Stomach (tissue), 9 donors: ENCODE data around the gene EPS8L3. TPM values are rescaled to one million over a fixed set of nuclear protein-coding genes. Genes with fewer than 3 reads are reported as not detected.
A peak's percentile ranks its signal among the peaks of the same experiment; 100 is the strongest.

Experiments
- DNase-seq, 2 donors: peaks; one replicate each; pipeline versions ENCODE4 v3.0.0 to v3.0.0-alpha.2; 2013 to 2019
- H3K27ac ChIP-seq, 5 donors: fragments of 200-600 bp in 4 of 5; sonication (generic) in 4 of 5; one replicate each; pipeline ENCODE4 v1.5.1; 2013 to 2019; ENCODE audit warnings: mild to moderate bottlenecking in 1 of 5, moderate library complexity in 1 of 5
- H3K27me3 ChIP-seq, 3 donors: fragments of 200-600 bp; sonication (generic); one replicate each; pipeline ENCODE4 v1.5.1; 2017 to 2019; ENCODE audit warnings: mixed run types in 1 of 3
- H3K36me3 ChIP-seq, 4 donors: fragments of 200-600 bp; sonication (generic); 1 replicate in 3 of 4; 2 replicates in 1 of 4; pipeline ENCODE4 v1.5.1; 2016 to 2019
- H3K4me1 ChIP-seq, 4 donors: fragments of 200-600 bp; sonication (generic); one replicate each; pipeline ENCODE4 v1.5.1; 2016 to 2019
- H3K4me3 ChIP-seq, 4 donors: fragments of 200-600 bp; sonication (generic) in 3 of 4; one replicate each; pipeline ENCODE4 v1.5.1; 2016 to 2019; ENCODE audit warnings: mild to moderate bottlenecking in 1 of 4
- H3K9me3 ChIP-seq, 4 donors: fragments of 200-600 bp; sonication (generic); one replicate each; pipeline ENCODE4 v1.5.1; 2016 to 2019
- EP300 ChIP-seq: sonication (generic); formaldehyde crosslinking; IDR thresholded peaks from one replicate; pipeline ENCODE4 v1.6.1; 2017; ENCODE audit warnings: antibody characterized with exemption
- POLR2A ChIP-seq, 4 donors: fragments of 450-650 bp; IDR thresholded peaks; one replicate each; pipeline ENCODE4 v1.6.1; 2016; ENCODE audit warnings: antibody characterized with exemption in 4 of 4, control low read depth in 2 of 4, mild to moderate bottlenecking in 1 of 4, moderate library complexity in 1 of 4
- POLR2AphosphoS5 ChIP-seq, 3 donors: sonication (generic); formaldehyde crosslinking; IDR thresholded peaks; one replicate each; pipeline ENCODE4 v1.6.1; 2016; ENCODE audit warnings: antibody characterized with exemption in 3 of 3
- WGBS, 5 donors: extraction: QIAGEN DNeasy Blood & Tissue Kit in 3 of 5; methylation state at CpG; one replicate each; pipeline versions ENCODE4 v1.1.5 to v1.1.7; 2013 to 2018; 5-methylcytosine and 5-hydroxymethylcytosine counted together
- intact Hi-C: fragments of 100-400 bp; cut with DNase I; formaldehyde crosslinking; loops from one replicate; pipeline ENCODE4 v1.15.1; 2023; ENCODE audit warnings: low total_unique reads
- polyA plus RNA-seq, 3 donors: library from polyadenylated mRNA; stranded (reverse); fragments of 200-250 nt; gene quantifications; one replicate each; pipeline ENCODE4 v1.2.3, GENCODE V29; 2013
- total RNA-seq, 5 donors: library from RNA; depleted of rRNA; stranded (reverse); fragments of >200 nt; gene quantifications; one replicate each; pipeline versions ENCODE4 v1.1.0 to v1.2.3, GENCODE V29; 2014 to 2016
- TF ChIP-seq, protein P1 (sequence below), 7 experiments: fragments of 450-650 bp in 4 of 7; fragments of 200-600 bp in 3 of 7; sonication (generic) in 3 of 7; IDR thresholded peaks; one replicate each; pipeline ENCODE4 v1.5.1; 2016 to 2019; ENCODE audit warnings: antibody characterized with exemption in 7 of 7, control low read depth in 2 of 7, mild to moderate bottlenecking in 1 of 7
- donor health status: healthy with polysubstance abuse.
- donor health status: Bipolar disorder and iron deficiency.
- donor health status: healthy.

Gene EPS8L3
- total and polyA plus RNA-seq, 8 donors: 9.5 to 299 (median 34.3) TPM

DNA sequence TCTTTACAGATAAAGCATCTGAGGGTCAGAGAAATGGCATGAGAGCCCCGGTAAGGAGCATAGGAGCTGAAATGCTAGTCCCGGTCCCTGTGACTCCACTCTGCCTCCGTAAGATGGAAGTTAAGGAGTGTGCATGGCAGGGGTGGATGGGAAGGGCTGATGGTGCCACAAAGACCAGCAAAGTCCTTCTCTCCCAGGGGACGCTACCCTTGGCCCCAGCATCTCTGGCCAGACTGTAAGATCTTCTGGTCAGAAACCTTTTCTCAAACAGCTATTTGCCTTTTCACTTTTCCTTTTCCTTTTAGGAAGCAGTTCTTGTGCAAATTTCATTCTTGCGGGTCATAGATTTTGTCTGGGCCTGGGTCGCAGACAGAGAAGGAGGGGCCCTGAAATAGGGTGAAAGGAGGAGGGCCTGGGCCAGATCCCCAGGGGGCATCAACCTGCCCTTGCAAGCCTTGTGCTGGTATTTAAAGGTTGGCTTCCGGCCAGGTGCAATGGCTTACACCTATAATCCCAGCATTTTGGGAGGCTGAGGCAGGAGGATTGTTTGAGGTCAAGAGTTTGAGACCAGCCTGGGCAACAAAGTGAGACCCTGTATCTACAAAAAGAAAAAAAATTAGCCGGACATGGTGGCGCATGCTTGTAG, 14.4 kb upstream of the EPS8L3 start:
- intact Hi-C loops: loop anchor here (2.0 to 10.0 kb wide), 2 partner anchors 207 to 233 kb away; partner anchors contain the start of genes AHCYL1 and GNAI3
- Histone ChIP-seq H3K27me3 (no peaks in the 10 kb centered on the region), H3K27ac (no peak overlapping the region), H3K36me3 (no peaks in the 10 kb centered on the region), H3K9me3 (no peaks in the 10 kb centered on the region), H3K4me3 (no peak overlapping the region), H3K4me1 (peaks cover 12 to 28% (median 23%) of the 10 kb centered on the region in 4 donors)
- WGBS, 5 donors: 89 to 95% (median 92%) methylated on average over 9 of the region's 9 CpGs
- DNase-seq: peak in 1 of 2 donors; percentile 24
- TF ChIP-seq EP300 (no peak), POLR2A (IDR thresholded peaks at IDR 0.05) (no peak), POLR2AphosphoS5 (IDR thresholded peaks at IDR 0.05) (no peak)
- TF ChIP-seq, protein P1, sequence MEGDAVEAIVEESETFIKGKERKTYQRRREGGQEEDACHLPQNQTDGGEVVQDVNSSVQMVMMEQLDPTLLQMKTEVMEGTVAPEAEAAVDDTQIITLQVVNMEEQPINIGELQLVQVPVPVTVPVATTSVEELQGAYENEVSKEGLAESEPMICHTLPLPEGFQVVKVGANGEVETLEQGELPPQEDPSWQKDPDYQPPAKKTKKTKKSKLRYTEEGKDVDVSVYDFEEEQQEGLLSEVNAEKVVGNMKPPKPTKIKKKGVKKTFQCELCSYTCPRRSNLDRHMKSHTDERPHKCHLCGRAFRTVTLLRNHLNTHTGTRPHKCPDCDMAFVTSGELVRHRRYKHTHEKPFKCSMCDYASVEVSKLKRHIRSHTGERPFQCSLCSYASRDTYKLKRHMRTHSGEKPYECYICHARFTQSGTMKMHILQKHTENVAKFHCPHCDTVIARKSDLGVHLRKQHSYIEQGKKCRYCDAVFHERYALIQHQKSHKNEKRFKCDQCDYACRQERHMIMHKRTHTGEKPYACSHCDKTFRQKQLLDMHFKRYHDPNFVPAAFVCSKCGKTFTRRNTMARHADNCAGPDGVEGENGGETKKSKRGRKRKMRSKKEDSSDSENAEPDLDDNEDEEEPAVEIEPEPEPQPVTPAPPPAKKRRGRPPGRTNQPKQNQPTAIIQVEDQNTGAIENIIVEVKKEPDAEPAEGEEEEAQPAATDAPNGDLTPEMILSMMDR (IDR thresholded peaks at IDR 0.05): no peak

DNA sequence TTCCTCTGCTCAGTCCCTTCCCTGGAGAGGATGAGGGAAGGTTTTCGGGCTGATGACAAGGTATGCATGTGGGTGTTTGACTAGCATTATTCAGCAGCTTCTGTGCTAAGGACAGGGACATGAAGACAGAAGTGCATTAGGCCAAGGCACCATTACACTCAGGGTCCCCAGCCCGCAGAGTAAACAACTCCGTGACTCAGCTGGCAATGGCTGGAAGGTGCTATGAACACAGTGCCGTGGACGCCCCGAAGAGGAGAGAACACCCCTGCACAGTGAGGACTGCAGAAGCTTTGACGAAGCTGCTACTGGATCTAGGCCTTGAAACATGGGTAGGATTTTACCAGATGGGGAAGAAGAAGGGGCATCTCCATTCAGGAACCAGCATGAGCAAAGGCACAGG, 13.7 kb upstream of the EPS8L3 start:
- TF ChIP-seq, protein P1 (IDR thresholded peaks at IDR 0.05): no peak
- TF ChIP-seq POLR2A (IDR thresholded peaks at IDR 0.05) (no peak), EP300 (no peak), POLR2AphosphoS5 (IDR thresholded peaks at IDR 0.05) (no peak)
- no peaks in the 10 kb centered on the region for H3K9me3 ChIP-seq
- no peak for DNase-seq
- intact Hi-C loops: loop anchor here (2.0 to 10.0 kb wide), 2 partner anchors 207 to 233 kb away; partner anchors contain the start of genes AHCYL1 and GNAI3
- 58 to 74% (median 64%) methylated on average over 7 of the region's 7 CpGs for WGBS, 5 donors
- H3K27me3 ChIP-seq: no peaks in the 10 kb centered on the region
- H3K36me3 ChIP-seq: no peaks in the 10 kb centered on the region
- peaks cover 6 to 28% (median 17%) of the 10 kb centered on the region in 4 donors for H3K4me1 ChIP-seq
- H3K4me3 ChIP-seq: no peak overlapping the region
- peak overlapping the region in 4 of 5 donors; percentile 56 to 74 (median 58) for H3K27ac ChIP-seq

DNA sequence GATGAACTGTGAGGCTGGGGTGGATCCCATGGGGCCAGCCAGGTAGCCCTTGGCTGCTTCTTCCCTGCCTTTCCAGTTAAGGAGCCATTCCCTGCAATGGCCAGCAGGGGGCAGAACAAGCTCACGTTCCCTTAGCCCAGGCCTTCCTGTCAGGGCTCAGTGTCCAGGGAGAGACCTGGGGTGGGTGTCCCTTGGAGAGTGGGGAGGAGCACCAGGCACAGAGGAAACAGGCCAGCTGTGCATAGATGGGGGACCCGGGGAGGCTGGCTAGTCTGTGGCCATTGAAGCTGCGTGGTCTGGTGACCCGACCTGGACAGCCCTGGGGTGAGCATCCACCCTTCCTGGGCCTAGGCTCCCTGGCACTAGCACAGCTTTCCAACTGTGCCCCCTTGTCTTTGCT, 13.2 kb upstream of the EPS8L3 start:
- intact Hi-C loops: loop anchor here (2.0 to 10.0 kb wide), 2 partner anchors 208 to 232 kb away; partner anchors contain the start of genes AHCYL1 and GNAI3
- H3K27me3 ChIP-seq: no peaks in the 10 kb centered on the region
- no peak overlapping the region for H3K4me3 ChIP-seq
- no peaks in the 10 kb centered on the region for H3K9me3 ChIP-seq
- WGBS, 5 donors: 4 to 35% (median 26%) methylated on average over 2 to 4 of the region's 4 CpGs
- TF ChIP-seq EP300 (no peak), POLR2AphosphoS5 (IDR thresholded peaks at IDR 0.05) (peak in 2 of 3 donors; percentile 41 to 87), POLR2A (IDR thresholded peaks at IDR 0.05) (no peak)
- TF ChIP-seq, protein P1 (IDR thresholded peaks at IDR 0.05): peak in 6 of 7 experiments; percentile 96 to 99 (median 98)
- H3K27ac ChIP-seq: peak overlapping the region in 4 of 5 donors; percentile 56 to 74 (median 58)
- DNase-seq: peak; percentile 86 to 94
- H3K4me1 ChIP-seq: peaks cover 6 to 24% (median 16%) of the 10 kb centered on the region in 4 donors
- no peaks in the 10 kb centered on the region for H3K36me3 ChIP-seq

DNA sequence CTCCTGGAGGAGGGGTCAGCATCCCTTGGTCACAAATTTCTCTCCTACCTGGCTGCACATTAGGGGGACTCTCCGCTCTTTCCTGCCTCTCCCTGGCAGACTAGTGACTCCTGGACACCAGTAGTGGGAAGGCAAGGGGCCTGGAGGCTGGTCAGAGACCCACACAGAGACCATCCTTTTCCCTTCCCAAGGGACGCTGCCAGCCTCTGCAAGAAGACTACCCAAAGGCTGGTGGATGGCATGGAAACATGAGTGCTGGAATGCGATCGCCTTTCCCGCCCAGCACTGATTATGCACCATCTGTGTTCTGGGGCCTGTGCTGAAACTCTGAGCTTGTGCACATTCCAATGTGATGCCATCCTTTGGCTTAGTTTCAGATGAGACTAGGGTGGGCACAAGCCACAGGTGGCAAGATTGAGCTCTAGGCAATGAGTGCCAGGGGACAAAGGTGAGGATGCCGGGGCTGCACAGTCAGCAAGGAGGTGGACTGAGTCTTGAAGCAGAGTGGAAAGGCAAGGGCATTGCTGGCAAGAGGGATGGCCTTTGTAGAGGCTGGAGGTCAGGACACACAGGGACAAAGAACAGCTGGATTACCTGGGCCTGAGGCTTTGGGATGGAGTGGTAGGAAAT, 12.6 kb upstream of the EPS8L3 start:
- Histone ChIP-seq H3K27ac (peak overlapping the region in 1 of 5 donors; percentile 74), H3K27me3 (no peaks in the 10 kb centered on the region), H3K4me3 (no peak overlapping the region), H3K36me3 (no peaks in the 10 kb centered on the region), H3K9me3 (no peaks in the 10 kb centered on the region), H3K4me1 (peaks cover 6 to 23% (median 15%) of the 10 kb centered on the region in 4 donors)
- no peak for DNase-seq
- WGBS, 5 donors: 80 to 93% (median 86%) methylated on average over 6 of the region's 6 CpGs
- intact Hi-C loops: loop anchor here (2.0 to 10.0 kb wide), 2 partner anchors 208 to 232 kb away; partner anchors contain the start of genes AHCYL1 and GNAI3
- TF ChIP-seq POLR2A (IDR thresholded peaks at IDR 0.05): no peak
- TF ChIP-seq, protein P1 (IDR thresholded peaks at IDR 0.05): no peak
- no peak for TF ChIP-seq EP300
- TF ChIP-seq POLR2AphosphoS5 (IDR thresholded peaks at IDR 0.05): no peak
